Stomach smooth muscle (tissue), 2 donors: Measurements from ENCODE around the gene GNG5.

Experiments used
- H3K27ac ChIP-seq: one replicate; pipeline ENCODE4 v1.7.0; 2013; ENCODE audit warnings: mild to moderate bottlenecking, low read length, inconsistent platforms
- H3K27me3 ChIP-seq, 2 donors: one replicate each; pipeline ENCODE4 v1.7.0; 2013; ENCODE audit warnings: low read length in 2 of 2; ENCODE audit not compliant: insufficient read depth in 2 of 2, control insufficient read depth in 1 of 2
- H3K36me3 ChIP-seq, 2 donors: one replicate each; pipeline ENCODE4 v1.7.0; 2013; ENCODE audit warnings: low read length in 2 of 2; ENCODE audit not compliant: control insufficient read depth in 2 of 2, insufficient read depth in 2 of 2
- H3K4me1 ChIP-seq: one replicate; pipeline ENCODE4 v1.7.0; 2013; ENCODE audit warnings: low read length; ENCODE audit not compliant: control insufficient read depth, insufficient read depth
- H3K4me3 ChIP-seq, 2 donors: one replicate each; pipeline ENCODE4 v1.7.0; 2013; ENCODE audit warnings: low read length in 2 of 2
- H3K9ac ChIP-seq, 2 donors: one replicate each; pipeline ENCODE4 v1.7.0; 2013; ENCODE audit warnings: low read length in 2 of 2, mild to moderate bottlenecking in 1 of 2
- H3K9me3 ChIP-seq, 2 donors: one replicate each; pipeline ENCODE4 v1.7.0; 2013; ENCODE audit warnings: low read length in 2 of 2; ENCODE audit not compliant: control insufficient read depth in 2 of 2
- donor health status: healthy.
- donor health status: Pancreatic carcinoma.

The GNG5 gene

DNA sequence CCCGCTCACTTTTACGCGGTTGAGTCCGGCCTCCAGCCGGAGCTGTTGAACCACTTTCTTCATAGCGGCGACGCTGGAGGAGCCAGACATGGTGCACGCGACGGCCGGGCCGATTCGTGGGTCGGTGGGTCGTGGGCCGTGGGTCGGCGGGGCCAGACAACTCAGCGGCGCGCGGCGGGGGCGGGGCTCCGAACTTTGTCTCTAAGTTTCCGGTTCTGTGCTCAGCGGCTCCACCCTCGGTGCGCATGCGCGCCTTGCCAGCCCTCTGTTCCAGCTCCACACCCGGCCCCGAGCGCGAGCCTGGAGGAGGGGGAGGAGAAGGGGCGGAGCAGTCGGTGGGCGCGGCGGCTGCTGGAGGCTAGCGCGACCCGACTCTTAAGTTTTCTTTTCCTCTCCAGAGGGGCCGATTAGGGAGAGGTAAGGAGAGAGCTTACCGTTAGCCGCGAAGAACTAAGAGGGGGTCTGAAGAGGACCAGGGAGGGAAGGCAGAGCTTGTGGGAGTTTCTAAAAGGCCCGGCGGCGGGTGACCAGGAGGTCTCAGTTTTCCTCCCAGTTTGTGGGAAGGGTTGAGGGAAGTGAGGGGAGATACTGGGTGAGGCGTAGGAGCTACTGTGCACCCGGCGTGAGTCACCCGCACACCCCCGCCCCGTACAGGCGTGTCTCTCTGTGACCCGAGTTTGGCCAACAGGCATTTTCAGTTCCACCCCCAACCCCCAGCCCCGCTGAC, at the start of gene GNG5, which contains the start of gene SPATA1:
Gene GNG5, minus strand, starts transcription at position 580 of the 727 bp plus-strand sequence. Its CDS starts 490 bp downstream, at position 90.
Gene SPATA1, plus strand, starts transcription at position 385 of the 727 bp plus-strand sequence. CDS start 9,974 bp downstream, outside the sequence.
- Histone ChIP-seq H3K4me3 (peak within 1 kb of the TSS; percentile 89 to 93), H3K36me3 (peaks cover 0 to 4% of the 10 kb centered on the region in 2 donors), H3K27ac (peak within 1 kb of the TSS; percentile 84), H3K9me3 (no peaks in the 10 kb centered on the region), H3K4me1 (peaks cover 12% of the 10 kb centered on the region), H3K9ac (peak within 1 kb of the TSS; percentile 86 to 90), H3K27me3 (no peaks in the 10 kb centered on the region)

DNA sequence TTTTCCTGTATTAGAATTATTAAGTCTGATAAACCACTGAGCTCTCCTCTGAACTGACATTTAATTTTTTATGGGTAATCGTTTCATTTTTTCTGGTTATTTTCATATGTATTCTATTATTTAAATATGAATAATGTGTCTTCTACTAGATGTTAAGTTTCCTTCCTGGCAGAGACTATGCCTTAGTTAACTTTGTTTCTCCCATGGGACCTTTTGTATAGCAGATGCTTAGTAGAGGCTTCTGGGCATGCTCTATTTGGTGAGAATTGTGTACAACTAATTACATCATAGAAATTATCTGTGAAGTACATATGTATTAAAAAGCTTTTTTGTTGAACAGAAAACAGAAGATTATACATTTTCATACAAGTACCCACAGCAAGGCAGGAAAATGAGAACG, 44.4 kb upstream of the GNG5 start:
- no peaks in the 10 kb centered on the region for H3K9me3 ChIP-seq
- H3K27ac ChIP-seq = no peak overlapping the region
- no peak overlapping the region for H3K9ac ChIP-seq
- no peak overlapping the region for H3K4me3 ChIP-seq
- H3K27me3 ChIP-seq = no peaks in the 10 kb centered on the region
- H3K36me3 ChIP-seq = no peaks in the 10 kb centered on the region
- no peaks in the 10 kb centered on the region for H3K4me1 ChIP-seq

DNA sequence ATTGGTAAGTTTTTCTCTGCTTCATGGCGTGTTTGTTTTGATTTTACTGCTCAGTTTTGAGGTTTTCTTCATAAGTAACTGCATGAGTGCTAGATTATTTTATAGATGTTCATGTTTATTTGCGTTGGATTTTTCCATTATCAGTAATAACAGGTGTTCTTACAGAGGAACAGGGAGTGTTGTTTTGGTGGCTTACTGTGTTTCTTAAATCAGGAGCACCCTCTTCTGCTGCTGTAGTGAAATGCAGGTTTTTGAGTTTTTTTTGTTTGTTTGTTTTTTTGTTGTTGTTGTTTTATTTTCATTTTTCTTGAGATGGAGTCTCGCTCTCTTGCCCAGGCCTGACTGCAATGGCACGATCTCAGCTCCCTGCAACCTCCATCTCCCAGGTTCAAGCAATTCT, 35.3 kb upstream of the GNG5 start:
- no peaks in the 10 kb centered on the region for H3K9me3 ChIP-seq
- H3K27ac ChIP-seq = no peak overlapping the region
- no peaks in the 10 kb centered on the region for H3K36me3 ChIP-seq
- H3K4me1 ChIP-seq = no peaks in the 10 kb centered on the region
- H3K27me3 ChIP-seq = no peaks in the 10 kb centered on the region
- H3K4me3 ChIP-seq = no peak overlapping the region
- H3K9ac ChIP-seq = no peak overlapping the region

DNA sequence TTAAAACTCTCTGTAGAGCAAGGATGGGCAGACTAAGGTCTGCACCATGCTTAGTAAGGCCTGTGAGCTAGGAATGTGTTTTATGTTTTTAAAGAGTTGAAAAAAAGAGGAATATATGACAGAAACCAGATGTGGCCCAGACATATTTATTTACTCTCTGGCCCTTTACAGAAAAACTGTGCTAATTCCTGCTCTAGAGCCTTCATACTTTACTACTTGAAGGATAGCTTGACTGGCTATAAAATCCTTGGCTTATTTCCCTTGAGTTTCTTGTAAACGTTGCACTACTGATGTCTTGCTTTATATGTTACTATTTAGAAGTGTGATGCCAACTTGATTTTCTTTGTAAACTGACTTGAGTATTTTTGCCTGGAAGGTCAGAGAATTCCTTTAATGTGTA, 34.4 kb upstream of the GNG5 start:
- no peak overlapping the region for H3K27ac ChIP-seq
- no peaks in the 10 kb centered on the region for H3K4me1 ChIP-seq
- H3K9ac ChIP-seq = no peak overlapping the region
- no peaks in the 10 kb centered on the region for H3K27me3 ChIP-seq
- H3K9me3 ChIP-seq = no peaks in the 10 kb centered on the region
- no peak overlapping the region for H3K4me3 ChIP-seq
- H3K36me3 ChIP-seq = no peaks in the 10 kb centered on the region

DNA sequence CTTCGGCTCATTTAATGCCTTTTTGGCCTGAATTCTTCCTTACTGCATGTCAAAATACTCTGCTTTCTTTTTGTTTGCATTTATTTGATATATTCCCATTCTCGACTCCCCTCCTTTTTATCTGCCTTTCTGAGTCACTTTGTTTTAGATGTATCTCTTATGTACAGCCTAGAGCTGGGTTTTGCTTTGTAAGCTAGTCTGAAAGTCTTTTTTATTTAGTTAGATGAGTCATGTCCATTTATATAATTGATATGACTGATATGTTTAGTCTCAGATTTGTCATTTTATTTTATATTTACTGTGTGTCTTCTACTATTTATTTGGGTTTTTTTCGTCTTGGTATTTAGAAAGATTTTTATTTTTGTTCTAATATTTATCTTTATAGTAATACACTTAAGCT, 33.6 kb upstream of the GNG5 start:
- H3K27me3 ChIP-seq = no peaks in the 10 kb centered on the region
- H3K4me1 ChIP-seq = no peaks in the 10 kb centered on the region
- H3K36me3 ChIP-seq = no peaks in the 10 kb centered on the region
- H3K9me3 ChIP-seq = no peaks in the 10 kb centered on the region
- H3K27ac ChIP-seq = no peak overlapping the region
- H3K4me3 ChIP-seq = no peak overlapping the region
- H3K9ac ChIP-seq = no peak overlapping the region

DNA sequence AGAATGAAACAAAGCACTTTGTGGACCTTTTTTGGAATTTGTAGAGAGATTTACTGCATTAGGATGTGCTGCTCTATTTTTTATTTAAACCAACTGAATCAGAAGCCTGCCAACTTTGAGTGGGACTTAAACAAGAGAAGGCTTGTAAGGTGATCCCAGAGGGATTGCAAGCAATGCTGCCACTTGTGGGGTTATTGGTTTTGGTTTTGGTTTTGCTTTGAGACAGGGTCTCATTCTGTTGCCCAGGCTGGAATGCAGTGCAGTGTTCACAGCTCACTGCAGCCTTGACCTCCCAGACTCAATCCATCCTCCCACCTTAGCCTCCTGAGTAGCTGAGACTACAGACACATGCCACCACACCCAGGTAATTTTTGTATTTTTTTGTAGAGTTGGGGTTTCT, 32.2 kb upstream of the GNG5 start:
- H3K9me3 ChIP-seq = no peaks in the 10 kb centered on the region
- no peaks in the 10 kb centered on the region for H3K36me3 ChIP-seq
- H3K4me3 ChIP-seq = no peak overlapping the region
- no peak overlapping the region for H3K27ac ChIP-seq
- no peaks in the 10 kb centered on the region for H3K4me1 ChIP-seq
- no peaks in the 10 kb centered on the region for H3K27me3 ChIP-seq
- no peak overlapping the region for H3K9ac ChIP-seq

DNA sequence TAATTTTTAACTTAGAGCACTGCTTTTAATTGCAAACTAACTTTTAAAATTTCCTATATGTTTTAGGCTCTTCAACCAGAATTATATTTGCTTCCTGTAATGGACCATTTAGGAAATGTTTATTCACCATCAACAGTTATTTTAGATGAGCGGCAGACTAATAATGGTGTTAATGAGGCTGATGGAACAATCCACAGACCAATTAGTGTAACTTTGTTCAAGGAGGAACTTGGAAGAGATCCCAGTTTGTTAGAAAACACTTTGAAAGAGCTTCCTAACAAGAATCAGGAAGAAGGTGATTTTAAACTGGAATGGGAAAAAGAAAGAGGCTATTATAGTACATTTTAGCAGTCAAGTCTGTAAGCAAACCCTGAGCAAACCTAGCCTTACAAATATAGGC, 19.4 kb upstream of the GNG5 start:
- H3K9ac ChIP-seq = no peak overlapping the region
- H3K4me3 ChIP-seq = no peak overlapping the region
- H3K27me3 ChIP-seq = no peaks in the 10 kb centered on the region
- H3K9me3 ChIP-seq = no peaks in the 10 kb centered on the region
- H3K4me1 ChIP-seq = no peaks in the 10 kb centered on the region
- H3K36me3 ChIP-seq = no peaks in the 10 kb centered on the region
- H3K27ac ChIP-seq = no peak overlapping the region

DNA sequence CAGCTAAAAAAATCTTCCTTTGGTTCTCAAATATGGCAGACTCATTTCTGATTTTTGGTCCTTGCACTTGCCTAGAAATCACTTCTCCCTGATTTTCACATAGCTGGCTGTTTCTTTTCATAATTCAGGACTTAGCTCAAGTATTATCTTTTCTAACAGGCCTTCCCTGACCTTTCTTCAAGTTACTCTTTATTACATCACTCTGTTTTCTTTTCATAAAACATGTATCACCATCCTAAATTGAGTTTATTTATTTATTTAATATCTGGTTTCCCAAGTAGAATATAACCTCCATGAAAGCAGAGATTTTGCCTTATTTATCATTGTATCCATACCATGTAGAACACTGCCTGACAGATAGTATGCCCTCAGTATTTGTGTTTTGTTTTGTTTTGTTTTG, 18.2 kb upstream of the GNG5 start:
- H3K4me3 ChIP-seq = no peak overlapping the region
- no peak overlapping the region for H3K27ac ChIP-seq
- H3K4me1 ChIP-seq = no peaks in the 10 kb centered on the region
- H3K27me3 ChIP-seq = no peaks in the 10 kb centered on the region
- no peaks in the 10 kb centered on the region for H3K9me3 ChIP-seq
- H3K36me3 ChIP-seq = no peaks in the 10 kb centered on the region
- H3K9ac ChIP-seq = no peak overlapping the region

DNA sequence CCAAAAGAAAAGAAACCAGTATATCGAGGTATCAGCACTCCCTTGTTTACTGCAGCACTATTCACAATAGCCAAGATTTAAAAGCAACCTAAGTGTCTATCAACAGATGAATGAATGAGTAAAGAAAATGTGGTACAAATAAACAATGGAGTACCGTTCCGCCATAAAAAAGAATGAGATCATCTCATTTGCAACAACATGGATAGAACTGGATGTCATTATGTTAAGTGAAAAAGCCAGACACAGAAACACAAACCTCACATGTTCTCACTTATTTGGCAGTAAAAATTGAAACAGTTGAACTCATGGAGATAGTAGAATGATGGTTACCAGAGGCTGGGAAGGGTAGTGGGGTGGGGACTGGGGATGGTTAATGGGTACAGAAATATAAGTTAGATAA, 4.3 kb upstream of the GNG5 start:
- Histone ChIP-seq H3K9ac (no peak overlapping the region), H3K9me3 (no peaks in the 10 kb centered on the region), H3K36me3 (no peaks in the 10 kb centered on the region), H3K4me3 (no peak overlapping the region), H3K27ac (no peak overlapping the region), H3K27me3 (no peaks in the 10 kb centered on the region), H3K4me1 (no peaks in the 10 kb centered on the region)

DNA sequence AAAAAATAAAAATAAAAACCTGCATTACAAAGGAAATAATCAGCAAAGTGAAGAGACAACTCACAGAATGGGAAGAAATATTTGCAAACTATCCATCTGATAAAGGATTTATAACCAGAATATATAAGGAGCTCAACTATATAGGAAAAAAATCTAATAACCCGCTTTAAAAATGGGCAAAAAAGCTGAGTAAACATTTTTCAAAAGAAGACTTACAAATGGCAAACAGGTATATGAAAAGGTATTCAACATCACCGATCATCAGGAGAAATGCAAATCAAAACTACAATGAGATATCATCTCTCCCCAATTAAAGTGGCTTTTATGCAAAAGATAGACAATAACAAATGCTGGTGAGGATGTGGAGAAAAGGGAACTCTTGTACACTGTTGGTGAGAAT, 3.8 kb upstream of the GNG5 start:
- no peaks in the 10 kb centered on the region for H3K9me3 ChIP-seq
- no peaks in the 10 kb centered on the region for H3K36me3 ChIP-seq
- no peak overlapping the region for H3K9ac ChIP-seq
- H3K27ac ChIP-seq = no peak overlapping the region
- no peak overlapping the region for H3K4me3 ChIP-seq
- no peaks in the 10 kb centered on the region for H3K4me1 ChIP-seq
- no peaks in the 10 kb centered on the region for H3K27me3 ChIP-seq

DNA sequence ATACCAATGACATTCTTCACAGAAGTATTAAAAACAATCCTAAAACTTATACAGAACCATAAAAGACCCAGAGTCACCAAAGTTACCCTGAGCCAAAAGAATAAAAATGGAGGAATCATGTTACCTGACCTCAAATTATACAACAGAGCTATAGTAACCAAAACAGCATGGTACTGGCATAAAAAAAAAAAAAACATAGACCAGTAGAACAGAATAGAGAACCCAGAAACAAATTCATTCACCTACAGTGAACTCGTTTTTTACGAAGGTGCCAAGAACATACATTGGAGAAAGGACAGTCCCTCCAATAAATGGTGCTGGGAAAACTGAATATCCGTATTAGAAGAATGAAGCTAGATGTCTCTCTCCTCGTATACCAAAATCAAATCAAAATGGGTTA, 2.6 kb upstream of the GNG5 start:
- Histone ChIP-seq H3K4me1 (peaks cover 3% of the 10 kb centered on the region), H3K9ac (no peak overlapping the region), H3K36me3 (no peaks in the 10 kb centered on the region), H3K27ac (no peak overlapping the region), H3K4me3 (no peak overlapping the region), H3K27me3 (no peaks in the 10 kb centered on the region), H3K9me3 (no peaks in the 10 kb centered on the region)
